Measurements from ENCODE around the gene OLR1. TPM values are rescaled to one million over a fixed set of nuclear protein-coding genes. Genes with fewer than 3 reads are reported as not detected.

The OLR1 gene
- polyA plus RNA-seq, 1 donor from 2014 or later, result not detected

- no peak overlapping the region for H3K4me3 ChIP-seq (ENCODE audit: low read length)
- no peaks in the 10 kb centered on the region for H3F3A ChIP-seq (ENCODE audit: insufficient read depth, low read length, poor library complexity, severe bottlenecking)
- H3K9me2 ChIP-seq (ENCODE audit: insufficient read depth, low read length), result no peaks in the 10 kb centered on the region
- H3K4me2 ChIP-seq (ENCODE audit: low read length), result no peak overlapping the region
- H3K9ac ChIP-seq (ENCODE audit: low read length), result no peak overlapping the region
- no peak overlapping the region for H3K27ac ChIP-seq (ENCODE audit: low read length)
- TF ChIP-seq TAF1 (IDR thresholded peaks at IDR 0.05; ENCODE audit: low read depth), result no peak
- no peak for TF ChIP-seq EZH2 (IDR thresholded peaks at IDR 0.05; ENCODE audit: borderline replicate concordance, insufficient read depth, low read length, poor library complexity, severe bottlenecking)
- TF ChIP-seq CTCF (IDR thresholded peaks at IDR 0.05; ENCODE audit: poor library complexity, severe bottlenecking), result no peak
- TF ChIP-seq RAD21 (conservative IDR thresholded peaks at IDR 0.05), result no peak
- no peak for TF ChIP-seq SMC3 (conservative IDR thresholded peaks at IDR 0.05; ENCODE audit: poor library complexity)
- TF ChIP-seq EP300 (conservative IDR thresholded peaks at IDR 0.05; ENCODE audit: poor library complexity, severe bottlenecking), result no peak
- TF ChIP-seq, protein P1, sequence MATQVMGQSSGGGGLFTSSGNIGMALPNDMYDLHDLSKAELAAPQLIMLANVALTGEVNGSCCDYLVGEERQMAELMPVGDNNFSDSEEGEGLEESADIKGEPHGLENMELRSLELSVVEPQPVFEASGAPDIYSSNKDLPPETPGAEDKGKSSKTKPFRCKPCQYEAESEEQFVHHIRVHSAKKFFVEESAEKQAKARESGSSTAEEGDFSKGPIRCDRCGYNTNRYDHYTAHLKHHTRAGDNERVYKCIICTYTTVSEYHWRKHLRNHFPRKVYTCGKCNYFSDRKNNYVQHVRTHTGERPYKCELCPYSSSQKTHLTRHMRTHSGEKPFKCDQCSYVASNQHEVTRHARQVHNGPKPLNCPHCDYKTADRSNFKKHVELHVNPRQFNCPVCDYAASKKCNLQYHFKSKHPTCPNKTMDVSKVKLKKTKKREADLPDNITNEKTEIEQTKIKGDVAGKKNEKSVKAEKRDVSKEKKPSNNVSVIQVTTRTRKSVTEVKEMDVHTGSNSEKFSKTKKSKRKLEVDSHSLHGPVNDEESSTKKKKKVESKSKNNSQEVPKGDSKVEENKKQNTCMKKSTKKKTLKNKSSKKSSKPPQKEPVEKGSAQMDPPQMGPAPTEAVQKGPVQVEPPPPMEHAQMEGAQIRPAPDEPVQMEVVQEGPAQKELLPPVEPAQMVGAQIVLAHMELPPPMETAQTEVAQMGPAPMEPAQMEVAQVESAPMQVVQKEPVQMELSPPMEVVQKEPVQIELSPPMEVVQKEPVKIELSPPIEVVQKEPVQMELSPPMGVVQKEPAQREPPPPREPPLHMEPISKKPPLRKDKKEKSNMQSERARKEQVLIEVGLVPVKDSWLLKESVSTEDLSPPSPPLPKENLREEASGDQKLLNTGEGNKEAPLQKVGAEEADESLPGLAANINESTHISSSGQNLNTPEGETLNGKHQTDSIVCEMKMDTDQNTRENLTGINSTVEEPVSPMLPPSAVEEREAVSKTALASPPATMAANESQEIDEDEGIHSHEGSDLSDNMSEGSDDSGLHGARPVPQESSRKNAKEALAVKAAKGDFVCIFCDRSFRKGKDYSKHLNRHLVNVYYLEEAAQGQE (IDR thresholded peaks at IDR 0.05; ENCODE audit: borderline replicate concordance), result no peak
- TF ChIP-seq MXI1 (conservative IDR thresholded peaks at IDR 0.05; ENCODE audit: poor library complexity, severe bottlenecking), result no peak
- no peak for TF ChIP-seq POLR2AphosphoS5 (IDR thresholded peaks at IDR 0.05)
- H3K36me3 ChIP-seq (ENCODE audit: insufficient read depth, low read length), result no peaks in the 10 kb centered on the region
- no peaks in the 10 kb centered on the region for H3K9me3 ChIP-seq (ENCODE audit: low read length)
- H3K27me3 ChIP-seq (ENCODE audit: insufficient read depth, low read depth, low read length), result no peaks in the 10 kb centered on the region
- no peak overlapping the region for H2AFZ ChIP-seq (ENCODE audit: low read depth, low read length)
- no peaks in the 10 kb centered on the region for H3K79me2 ChIP-seq (replicated peaks; ENCODE audit: insufficient read depth, low read length)
- H4K20me1 ChIP-seq (ENCODE audit: insufficient read depth), result no peaks in the 10 kb centered on the region
These were observed 52.9 kb downstream of the OLR1 start for GRCh38 chr12:10119066-10119465.

GRCh38 chr12:10115890-10116289 is 56.0 kb downstream of the OLR1 start:
- Histone ChIP-seq H2AFZ (ENCODE audit: low read depth, low read length) (no peak overlapping the region), H4K20me1 (ENCODE audit: insufficient read depth) (no peaks in the 10 kb centered on the region), H3K36me3 (ENCODE audit: insufficient read depth, low read length) (no peaks in the 10 kb centered on the region), H3K27ac (ENCODE audit: low read length) (no peak overlapping the region), H3K79me2 (replicated peaks; ENCODE audit: insufficient read depth, low read length) (no peaks in the 10 kb centered on the region), H3K9me3 (ENCODE audit: low read length) (no peaks in the 10 kb centered on the region), H3K27me3 (ENCODE audit: insufficient read depth, low read depth, low read length) (no peaks in the 10 kb centered on the region), H3K4me3 (ENCODE audit: low read length) (no peak overlapping the region), H3K9ac (ENCODE audit: low read length) (no peak overlapping the region), H3K4me2 (ENCODE audit: low read length) (no peak overlapping the region), H3K9me2 (ENCODE audit: insufficient read depth, low read length) (no peaks in the 10 kb centered on the region), H3F3A (ENCODE audit: insufficient read depth, low read length, poor library complexity, severe bottlenecking) (no peaks in the 10 kb centered on the region)
- no peak for TF ChIP-seq SMC3 (conservative IDR thresholded peaks at IDR 0.05; ENCODE audit: poor library complexity)

- TF ChIP-seq POLR2AphosphoS5 (IDR thresholded peaks at IDR 0.05), result no peak
- TF ChIP-seq EZH2 (IDR thresholded peaks at IDR 0.05; ENCODE audit: borderline replicate concordance, insufficient read depth, low read length, poor library complexity, severe bottlenecking), result no peak
- TF ChIP-seq, protein P1 (IDR thresholded peaks at IDR 0.05; ENCODE audit: borderline replicate concordance), result no peak
- no peak for TF ChIP-seq CTCF (IDR thresholded peaks at IDR 0.05; ENCODE audit: poor library complexity, severe bottlenecking)
- no peak for TF ChIP-seq MXI1 (conservative IDR thresholded peaks at IDR 0.05; ENCODE audit: poor library complexity, severe bottlenecking)
- TF ChIP-seq SMC3 (conservative IDR thresholded peaks at IDR 0.05; ENCODE audit: poor library complexity), result no peak
- TF ChIP-seq EP300 (conservative IDR thresholded peaks at IDR 0.05; ENCODE audit: poor library complexity, severe bottlenecking), result no peak
- no peak for TF ChIP-seq RAD21 (conservative IDR thresholded peaks at IDR 0.05)
- TF ChIP-seq TAF1 (IDR thresholded peaks at IDR 0.05; ENCODE audit: low read depth), result no peak
- H3K4me3 ChIP-seq (ENCODE audit: low read length), result no peak overlapping the region
- H3K9me3 ChIP-seq (ENCODE audit: low read length), result no peaks in the 10 kb centered on the region
- no peaks in the 10 kb centered on the region for H3F3A ChIP-seq (ENCODE audit: insufficient read depth, low read length, poor library complexity, severe bottlenecking)
- no peaks in the 10 kb centered on the region for H3K27me3 ChIP-seq (ENCODE audit: insufficient read depth, low read depth, low read length)
- no peaks in the 10 kb centered on the region for H3K36me3 ChIP-seq (ENCODE audit: insufficient read depth, low read length)
- H3K9ac ChIP-seq (ENCODE audit: low read length), result no peak overlapping the region
- no peaks in the 10 kb centered on the region for H3K79me2 ChIP-seq (replicated peaks; ENCODE audit: insufficient read depth, low read length)
- H3K4me2 ChIP-seq (ENCODE audit: low read length), result no peak overlapping the region
- no peaks in the 10 kb centered on the region for H4K20me1 ChIP-seq (ENCODE audit: insufficient read depth)
- H3K9me2 ChIP-seq (ENCODE audit: insufficient read depth, low read length), result no peaks in the 10 kb centered on the region
- H3K27ac ChIP-seq (ENCODE audit: low read length), result no peak overlapping the region
- no peak overlapping the region for H2AFZ ChIP-seq (ENCODE audit: low read depth, low read length)
These were observed 56.6 kb downstream of the OLR1 start for GRCh38 chr12:10115311-10115710.
